Body of pancreas (tissue), 4 donors: ENCODE data around the gene BBLN.
A peak's percentile ranks its signal among the peaks of the same experiment; 100 is the strongest.

Experiments used
- POLR2A ChIP-seq, 3 donors: fragments of 450-650 bp; IDR thresholded peaks; one replicate each; pipeline ENCODE4 v1.6.1; 2016; ENCODE audit warnings: antibody characterized with exemption in 3 of 3, mild to moderate bottlenecking in 2 of 3
- TF ChIP-seq, protein P1 (sequence below), 7 experiments: fragments of 450-650 bp in 4 of 7; fragments of 200-600 bp in 3 of 7; sonication (generic) in 3 of 7; IDR thresholded peaks; one replicate each; pipeline ENCODE4 v1.5.1; 2016 to 2019; ENCODE audit warnings: antibody characterized with exemption in 7 of 7

DNA sequence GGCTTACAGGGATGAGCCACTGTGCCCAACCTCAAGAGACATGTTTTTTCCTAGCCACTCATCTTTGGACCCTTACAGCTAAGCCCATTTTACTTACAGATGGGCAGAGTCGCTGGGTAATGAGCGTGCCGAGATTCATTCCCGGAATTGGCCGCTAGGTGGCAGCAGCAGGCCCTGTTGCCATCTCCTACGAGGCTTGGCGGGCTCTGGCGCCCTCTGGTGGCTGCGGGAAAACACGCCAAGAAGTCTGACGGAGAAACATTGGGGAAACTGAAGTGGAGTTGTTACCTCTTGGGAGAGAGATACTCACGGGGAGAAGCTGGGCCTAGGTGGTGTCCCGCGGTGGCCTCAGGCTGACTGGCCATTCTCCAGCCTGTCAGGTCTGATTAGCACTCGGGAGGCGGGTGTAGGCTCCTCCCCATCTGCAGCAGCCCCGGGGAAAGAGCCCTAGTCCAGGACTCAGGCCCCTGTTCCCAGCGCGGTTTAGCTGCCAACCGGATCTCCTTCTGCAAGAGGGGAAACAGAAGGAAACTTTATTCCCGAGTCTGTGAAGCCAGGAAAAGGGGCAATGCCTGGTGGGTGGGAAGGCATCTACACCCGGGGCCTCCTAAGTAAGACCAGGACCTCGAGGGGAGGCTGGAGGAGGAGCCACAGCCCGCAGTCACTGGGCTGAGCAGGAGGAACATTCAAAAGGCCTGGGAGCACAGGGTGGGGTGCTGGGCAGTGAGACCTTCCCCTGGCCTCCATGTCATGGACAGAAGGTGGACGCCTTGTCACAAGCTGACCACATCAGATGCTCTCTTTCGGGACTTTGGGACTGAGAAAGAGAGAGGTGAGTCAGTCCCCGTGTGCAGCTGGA is 42.2 kb upstream of the BBLN start:
- no peak for TF ChIP-seq POLR2A (IDR thresholded peaks at IDR 0.05)
- TF ChIP-seq, protein P1, sequence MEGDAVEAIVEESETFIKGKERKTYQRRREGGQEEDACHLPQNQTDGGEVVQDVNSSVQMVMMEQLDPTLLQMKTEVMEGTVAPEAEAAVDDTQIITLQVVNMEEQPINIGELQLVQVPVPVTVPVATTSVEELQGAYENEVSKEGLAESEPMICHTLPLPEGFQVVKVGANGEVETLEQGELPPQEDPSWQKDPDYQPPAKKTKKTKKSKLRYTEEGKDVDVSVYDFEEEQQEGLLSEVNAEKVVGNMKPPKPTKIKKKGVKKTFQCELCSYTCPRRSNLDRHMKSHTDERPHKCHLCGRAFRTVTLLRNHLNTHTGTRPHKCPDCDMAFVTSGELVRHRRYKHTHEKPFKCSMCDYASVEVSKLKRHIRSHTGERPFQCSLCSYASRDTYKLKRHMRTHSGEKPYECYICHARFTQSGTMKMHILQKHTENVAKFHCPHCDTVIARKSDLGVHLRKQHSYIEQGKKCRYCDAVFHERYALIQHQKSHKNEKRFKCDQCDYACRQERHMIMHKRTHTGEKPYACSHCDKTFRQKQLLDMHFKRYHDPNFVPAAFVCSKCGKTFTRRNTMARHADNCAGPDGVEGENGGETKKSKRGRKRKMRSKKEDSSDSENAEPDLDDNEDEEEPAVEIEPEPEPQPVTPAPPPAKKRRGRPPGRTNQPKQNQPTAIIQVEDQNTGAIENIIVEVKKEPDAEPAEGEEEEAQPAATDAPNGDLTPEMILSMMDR (IDR thresholded peaks at IDR 0.05) = peak; percentile 99 to 100 (median 100)
